DOHH2 (cell line): ENCODE measurements around the gene RPA1.
"Not testable (repeated sequence)": the region's sequence is repeated elsewhere in the genome, so short reads cannot be mapped to it uniquely, and the experiment has no call there.

Experiments used
- H3F3A ChIP-seq: fragments of 200-600 bp; sonication (generic), shearing (Covaris generic); 2 replicates; pipeline ENCODE4 v1.6.0; 2016; ENCODE audit warnings: antibody characterized with exemption, mild to moderate bottlenecking; ENCODE audit not compliant: control insufficient read depth, insufficient read depth
- H3K27ac ChIP-seq: fragments of 200-600 bp; sonication (generic); 2 replicates; pipeline ENCODE4 v1.5.1; 2014; ENCODE audit warnings: low read depth, mild to moderate bottlenecking, low read length, moderate library complexity
- H3K27me3 ChIP-seq: fragments of 200-600 bp; sonication (generic); 2 replicates; pipeline ENCODE4 v1.6.1; 2014; ENCODE audit warnings: mild to moderate bottlenecking, low read length, mixed read lengths; ENCODE audit not compliant: control insufficient read depth
- H3K36me3 ChIP-seq: fragments of 200-600 bp; sonication (generic); 2 replicates; pipeline ENCODE4 v1.6.1; 2014; ENCODE audit warnings: mild to moderate bottlenecking, low read length, moderate library complexity, mixed read lengths; ENCODE audit not compliant: control insufficient read depth
- H3K4me1 ChIP-seq: fragments of 200-600 bp; sonication (generic); 2 replicates; pipeline ENCODE4 v1.6.1; 2014; ENCODE audit warnings: mild to moderate bottlenecking, low read length, mixed read lengths; ENCODE audit not compliant: control insufficient read depth
- H3K4me2 ChIP-seq: fragments of 200-600 bp; sonication (generic); 2 replicates; pipeline ENCODE4 v1.6.0; 2014; ENCODE audit warnings: mild to moderate bottlenecking, low read length, moderate library complexity
- H3K4me3 ChIP-seq: fragments of 200-600 bp; sonication (generic); 2 replicates; pipeline ENCODE4 v1.5.1; 2014; ENCODE audit warnings: mild to moderate bottlenecking, low read length, mixed read lengths
- H3K79me2 ChIP-seq: fragments of 200-600 bp; sonication (generic); 2 replicates; pipeline ENCODE4 v1.6.1; 2014; ENCODE audit warnings: mild to moderate bottlenecking, low read length, mixed read lengths; ENCODE audit not compliant: control insufficient read depth
- H3K9me2 ChIP-seq: fragments of 200-600 bp; sonication (generic); replicated peaks from 2 replicates; pipeline ENCODE4 v1.6.1; 2014; ENCODE audit warnings: mild to moderate bottlenecking, low read length, mixed read lengths; ENCODE audit not compliant: control insufficient read depth
- H3K9me3 ChIP-seq: fragments of 200-600 bp; sonication (generic); 2 replicates; pipeline ENCODE4 v1.6.1; 2014; ENCODE audit warnings: antibody characterized with exemption, low read length, mixed read lengths; ENCODE audit not compliant: control insufficient read depth, insufficient read depth
- H4K20me1 ChIP-seq: fragments of 200-600 bp; sonication (generic); 2 replicates; pipeline ENCODE4 v1.6.0; 2014; ENCODE audit warnings: low read depth, mild to moderate bottlenecking, antibody characterized with exemption, low read length, moderate library complexity; ENCODE audit not compliant: control insufficient read depth, insufficient read depth
- CTCF ChIP-seq: fragments of 200-600 bp; sonication (generic); IDR thresholded peaks from one replicate; pipeline ENCODE4 v1.5.1; 2014; ENCODE audit warnings: antibody characterized with exemption, mild to moderate bottlenecking, low read depth, low read length; ENCODE audit not compliant: poor library complexity, severe bottlenecking
- EZH2phosphoT487 ChIP-seq: fragments of 200-600 bp; sonication (generic); IDR thresholded peaks from 2 replicates; pipeline ENCODE4 v1.6.1; 2017; ENCODE audit warnings: borderline replicate concordance, mild to moderate bottlenecking, antibody characterized with exemption, low read length, moderate library complexity, mixed read lengths

The RPA1 gene

DNA sequence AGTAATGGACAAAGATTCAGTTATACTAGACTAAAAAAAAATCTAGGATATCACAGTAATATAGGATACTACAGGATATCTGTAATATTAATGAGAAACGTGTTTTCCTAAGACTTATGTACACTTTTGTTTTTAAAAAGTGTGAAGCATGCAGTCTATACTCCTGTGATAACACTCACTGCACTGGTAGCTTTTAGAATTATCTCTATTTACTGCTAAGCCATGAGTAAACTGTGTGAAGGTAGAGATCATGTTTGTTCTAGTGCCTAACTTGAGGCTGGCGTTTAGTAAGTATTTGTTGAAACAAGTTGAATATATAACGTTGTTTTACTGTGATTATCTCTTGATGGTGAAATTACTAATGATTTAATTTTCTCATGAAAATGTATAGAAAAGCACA lies 23.9 kb downstream of the RPA1 start:
- Histone ChIP-seq H3K9me3 (no peaks in the 10 kb centered on the region), H3K27ac (no peak overlapping the region), H3K79me2 (0 out of 2 replicates have a peak, but pooled peaks cover 5% of the 10 kb centered on the region), H3K27me3 (no peaks in the 10 kb centered on the region), H4K20me1 (no peaks in the 10 kb centered on the region), H3K9me2 (no peaks in the 10 kb centered on the region), H3F3A (peaks cover 13% of the 10 kb centered on the region; the same call in 1 of the 2 replicates), H3K4me3 (no peak overlapping the region), H3K36me3 (peaks cover 68% of the 10 kb centered on the region), H3K4me2 (no peak overlapping the region), H3K4me1 (no peaks in the 10 kb centered on the region)
- TF ChIP-seq EZH2phosphoT487 (no peak), CTCF (no peak)

DNA sequence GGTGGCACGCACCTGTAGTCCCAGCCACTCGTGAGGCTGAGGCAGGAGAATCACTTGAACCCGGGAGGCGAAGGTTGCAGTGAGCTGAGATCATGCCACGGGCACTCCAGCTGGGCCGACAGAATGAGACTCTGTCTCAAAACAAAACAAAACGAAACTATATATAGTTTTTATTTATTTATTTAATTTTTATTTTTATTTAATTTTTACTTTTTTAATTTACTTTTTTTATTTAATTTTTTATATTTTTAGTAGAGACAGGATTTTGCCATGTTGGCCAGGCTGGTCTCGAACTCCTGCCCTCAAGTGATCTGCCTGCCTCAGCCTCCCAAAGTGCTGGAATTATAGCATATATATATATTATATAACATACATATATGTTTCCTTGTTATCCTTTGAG lies 26.7 kb downstream of the RPA1 start:
- not testable (repeated sequence) for H3K4me3 ChIP-seq, H4K20me1 ChIP-seq, H3K27ac ChIP-seq, H3K27me3 ChIP-seq, H3K4me1 ChIP-seq, H3K9me3 ChIP-seq, H3K79me2 ChIP-seq, H3K4me2 ChIP-seq, H3K9me2 ChIP-seq
- H3F3A ChIP-seq = peaks cover 12% of the 10 kb centered on the region; the same call in 1 of the 2 replicates
- H3K36me3 ChIP-seq = peaks cover 67% of the 10 kb centered on the region

GRCh38 chr17:1860978-1861377 lies 31.2 kb downstream of the RPA1 start:
- TF ChIP-seq EZH2phosphoT487 = no peak
- TF ChIP-seq CTCF = no peak
- Histone ChIP-seq H3K4me2 (no peak overlapping the region), H3K9me2 (no peaks in the 10 kb centered on the region), H3K9me3 (no peaks in the 10 kb centered on the region), H4K20me1 (no peaks in the 10 kb centered on the region), H3K4me3 (no peak overlapping the region), H3K79me2 (peaks cover 3% of the 10 kb centered on the region), H3F3A (peaks cover 6% of the 10 kb centered on the region), H3K4me1 (no peaks in the 10 kb centered on the region), H3K36me3 (peaks cover 29% of the 10 kb centered on the region), H3K27ac (no peak overlapping the region), H3K27me3 (no peaks in the 10 kb centered on the region)

DNA sequence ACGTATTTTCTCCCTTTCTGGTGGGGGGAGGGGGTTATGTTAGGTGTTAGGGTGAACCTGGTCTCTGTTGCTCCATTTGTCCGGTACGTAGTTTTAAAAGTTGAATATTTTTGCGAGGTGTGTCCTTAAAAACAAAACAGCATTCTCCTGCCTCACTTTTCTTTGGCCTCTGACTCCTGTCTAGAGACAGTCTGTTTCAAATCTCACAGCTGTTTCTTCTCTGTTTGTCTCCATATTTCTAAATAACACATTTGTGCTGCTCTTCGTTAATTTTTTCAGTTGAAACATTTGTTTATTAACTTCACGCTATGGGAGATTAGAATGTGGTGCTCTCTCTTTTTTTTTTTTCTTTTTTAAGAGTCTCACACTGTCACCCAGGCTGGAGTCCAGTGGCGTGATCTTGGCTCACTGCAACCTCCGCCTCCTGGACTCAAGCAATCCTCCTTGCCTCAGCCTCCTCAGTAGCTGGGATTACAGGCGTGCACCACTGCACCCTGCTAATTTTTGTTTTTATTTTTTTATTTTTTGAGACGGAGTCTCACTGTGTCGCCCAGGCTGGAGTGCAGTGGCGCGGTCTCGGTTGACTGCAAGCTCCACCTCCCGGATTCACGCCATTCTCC lies 31.7 kb downstream of the RPA1 start:
- TF ChIP-seq EZH2phosphoT487 (no peak), CTCF (no peak)
- Histone ChIP-seq H3K27me3 (no peaks in the 10 kb centered on the region), H3K4me3 (no peak overlapping the region), H3K27ac (no peak overlapping the region), H3K9me3 (no peaks in the 10 kb centered on the region), H3K4me1 (no peaks in the 10 kb centered on the region), H3K79me2 (peaks cover 4% of the 10 kb centered on the region), H3F3A (peaks cover 6% of the 10 kb centered on the region), H4K20me1 (no peaks in the 10 kb centered on the region), H3K4me2 (no peak overlapping the region), H3K36me3 (peaks cover 25% of the 10 kb centered on the region), H3K9me2 (no peaks in the 10 kb centered on the region)
